Hippocampal formation (tissue), 2 donors: ENCODE measurements around the gene GLYATL1.
A peak's percentile ranks its signal among the peaks of the same experiment; 100 is the strongest.

ENCODE experiments used
- DNase-seq, 2 donors: peaks; one replicate each; lab custom pipeline; 2025; lab: John Stamatoyannopoulos, UW

Gene GLYATL1

DNA sequence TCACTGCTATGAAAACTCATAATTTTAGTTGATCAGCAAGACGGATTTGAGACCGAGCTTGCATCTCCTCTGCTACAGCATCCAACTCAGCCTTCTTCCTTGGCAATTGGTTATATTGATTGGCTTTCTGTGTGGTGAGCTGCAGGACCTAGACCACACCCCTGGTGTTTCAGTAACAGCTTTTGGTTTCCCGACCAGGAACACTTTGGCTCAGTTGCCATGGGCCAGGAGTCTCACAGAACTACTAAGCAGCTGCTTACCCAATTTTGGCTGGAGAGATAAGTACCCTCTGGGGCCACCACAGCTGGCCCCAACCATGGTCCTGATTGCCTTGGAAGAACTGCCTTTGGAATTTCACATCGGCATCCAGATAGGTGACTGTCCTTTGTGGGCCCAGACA lies at the start of gene GLYATL1:
GLYATL1 (plus strand) TSS at position 212 of the 400 bp plus-strand sequence. CDS start 7,600 bp downstream, outside the sequence.
- no peak for DNase-seq

GRCh38 chr11:58893899-58894298 lies 45.4 kb upstream of the GLYATL1 start:
- no peak for DNase-seq

- DNase-seq, result no peak
Measured at GRCh38 chr11:58898106-58898505, 41.2 kb upstream of the GLYATL1 start.

GRCh38 chr11:58900479-58901420 lies 38.5 kb upstream of the GLYATL1 start:
- peak; percentile 52 to 53 for DNase-seq

DNA sequence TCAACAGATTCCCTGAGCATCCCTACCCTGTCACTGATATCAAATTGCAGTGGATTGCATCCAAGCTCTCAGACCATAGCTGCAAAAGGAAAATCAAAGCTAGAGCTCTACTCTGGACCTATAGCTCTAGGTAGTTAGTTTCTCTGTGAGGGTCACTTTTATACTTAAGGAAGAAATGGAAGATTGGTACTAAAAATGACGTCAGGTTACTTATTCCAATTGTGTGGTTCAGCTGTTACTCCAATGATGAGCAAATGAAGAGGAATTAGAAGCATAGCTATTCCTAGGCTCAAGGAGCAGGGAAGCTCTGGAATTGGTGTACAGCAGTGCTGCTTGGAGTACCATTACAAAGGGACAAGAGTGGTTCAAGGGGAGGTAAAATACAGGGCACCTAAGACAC lies 36.4 kb upstream of the GLYATL1 start:
- DNase-seq, result no peak

DNA sequence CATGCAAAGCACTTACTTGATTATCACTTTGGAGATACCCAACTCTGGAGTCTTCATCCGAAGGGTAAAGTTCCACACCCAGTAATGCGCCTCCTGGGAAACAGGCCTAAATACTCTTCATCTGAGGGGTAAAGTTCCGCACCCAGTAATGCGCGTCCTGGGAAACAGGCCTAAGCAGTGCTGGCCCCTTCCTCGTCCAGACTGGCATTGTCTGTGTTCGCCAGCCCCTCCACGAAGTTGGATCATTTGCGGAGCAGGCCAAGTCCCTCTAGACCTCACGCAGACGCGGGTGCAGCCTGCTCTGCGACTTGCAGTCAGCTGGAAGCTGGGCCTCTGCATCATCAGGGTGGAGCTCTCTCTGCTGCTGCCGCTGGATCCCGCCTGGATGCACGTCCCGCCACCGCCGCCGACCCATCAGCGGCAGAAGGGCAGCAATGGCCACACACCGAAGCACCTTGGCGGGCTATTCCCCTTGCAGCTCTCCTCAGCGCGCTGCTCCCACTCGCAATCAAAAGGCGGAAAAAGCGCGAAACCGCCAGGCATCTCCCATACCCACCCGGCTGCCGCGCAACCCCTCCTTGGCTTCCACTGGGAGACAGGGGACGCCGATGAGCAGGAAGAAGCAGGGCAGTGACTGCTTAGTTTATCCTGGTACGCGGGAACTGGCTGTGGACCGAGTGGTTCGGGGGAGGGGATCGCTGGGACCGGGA lies 34.1 kb upstream of the GLYATL1 start:
- DNase-seq, result peak in 1 of 2 donors; percentile 62

GRCh38 chr11:58905721-58906547 lies 33.4 kb upstream of the GLYATL1 start:
- peak; percentile 69 to 74 for DNase-seq

- DNase-seq, result no peak
Measured at GRCh38 chr11:58907780-58908179, 31.5 kb upstream of the GLYATL1 start.

GRCh38 chr11:58912124-58912523 lies 27.2 kb upstream of the GLYATL1 start:
- DNase-seq, result no peak

DNA sequence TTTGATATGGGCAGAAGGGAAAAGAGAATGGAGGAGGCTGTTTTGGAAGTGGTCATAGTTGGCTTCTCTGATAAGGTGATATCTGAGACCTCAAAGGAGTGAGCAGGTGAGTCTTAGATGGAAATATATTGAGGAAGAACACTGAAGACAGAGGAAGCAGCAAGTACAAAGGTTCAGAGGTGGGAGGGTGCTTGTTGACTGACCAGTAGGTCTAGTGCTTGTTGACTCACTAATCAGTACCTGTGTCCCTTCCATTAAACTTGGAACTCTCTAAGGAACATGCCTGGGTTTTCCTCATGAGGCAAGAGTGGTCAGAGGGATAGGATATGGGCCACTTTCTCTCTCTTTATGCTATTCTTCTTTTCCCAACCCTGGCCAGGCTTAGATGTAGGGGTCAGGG lies 25.6 kb upstream of the GLYATL1 start:
- DNase-seq, result no peak

DNA sequence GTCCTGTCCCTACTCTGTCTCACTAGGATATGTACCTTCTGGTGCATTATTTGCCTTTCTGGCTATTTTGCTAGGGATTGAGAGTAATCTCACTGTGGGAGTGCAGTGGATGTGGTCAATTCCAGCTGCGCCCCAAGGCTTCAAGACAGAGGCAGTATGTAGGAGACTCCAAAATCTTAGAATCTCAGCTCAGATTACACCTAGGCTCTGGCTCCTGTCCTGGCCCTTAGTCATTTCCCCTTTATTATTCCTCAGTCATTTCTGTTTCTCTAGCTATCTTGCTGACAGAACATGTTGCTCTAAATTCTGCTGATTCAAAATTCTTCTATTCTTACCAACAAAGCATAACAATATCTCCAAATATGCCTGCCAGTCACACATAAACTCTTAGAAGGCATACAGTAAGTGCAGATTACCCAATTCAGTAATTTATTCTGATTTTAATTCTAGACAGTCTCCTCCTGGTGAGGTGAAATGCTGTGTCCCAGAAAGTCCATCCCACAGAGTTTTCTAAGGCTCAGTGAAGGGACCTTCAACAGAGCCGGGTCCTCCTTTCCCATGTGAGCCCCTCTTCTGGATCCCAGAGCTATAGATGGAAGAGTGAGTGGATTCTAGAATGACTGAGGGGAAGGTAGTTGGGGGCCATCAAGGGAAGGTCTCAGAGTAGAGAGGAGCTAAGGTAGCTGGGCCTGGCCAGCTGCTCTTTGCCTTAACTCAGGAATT lies 24.3 kb upstream of the GLYATL1 start:
- DNase-seq, result no peak

DNA sequence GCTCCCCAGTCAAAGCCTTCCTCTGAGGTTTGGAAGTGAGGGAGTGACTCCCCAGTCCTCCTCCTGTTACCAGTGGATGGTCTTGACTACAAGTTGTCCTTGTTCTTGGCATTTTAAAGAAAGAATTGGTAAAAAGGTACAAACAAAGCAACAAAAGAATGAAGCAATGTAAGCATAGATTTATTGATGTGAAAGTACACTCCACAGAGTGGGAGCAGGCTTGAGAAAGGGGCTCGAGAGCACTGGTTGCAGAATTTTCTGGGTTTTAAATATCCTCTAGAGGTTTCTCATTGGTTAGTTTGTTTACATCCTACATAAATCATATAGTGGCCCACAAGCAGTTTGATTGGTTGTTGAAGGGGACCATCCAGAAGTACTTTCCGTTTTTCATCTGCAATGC lies 22.7 kb upstream of the GLYATL1 start:
- DNase-seq, result no peak

DNA sequence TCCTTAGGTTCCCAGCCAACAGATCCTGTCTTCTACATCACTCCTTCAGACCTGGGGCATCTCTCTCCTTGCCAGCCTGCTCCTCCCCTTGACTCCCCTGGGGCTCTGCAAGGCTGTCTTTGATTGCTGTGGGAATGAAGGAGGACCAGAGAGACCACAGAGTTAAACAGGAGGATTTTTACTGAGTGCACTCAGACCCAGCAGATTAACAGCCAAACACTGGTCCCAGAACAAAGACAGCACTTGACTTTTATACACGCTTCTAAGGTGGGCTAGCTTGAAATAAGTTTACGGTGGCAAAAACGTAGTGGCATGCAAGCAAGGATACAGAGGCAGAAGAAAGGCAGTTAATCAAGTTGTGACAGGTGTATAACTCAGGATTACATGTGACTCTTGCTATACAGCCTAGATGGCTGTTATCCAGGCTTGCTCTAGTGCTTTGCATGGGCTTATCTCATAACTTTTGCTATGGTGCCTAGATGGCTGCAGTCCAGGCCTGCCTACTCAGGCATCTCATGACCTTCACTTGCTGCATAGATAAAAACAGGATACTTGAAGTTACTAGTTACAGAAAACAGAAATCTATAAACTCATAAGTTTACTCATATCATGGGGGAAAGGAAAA lies 22.0 kb upstream of the GLYATL1 start:
- no peak for DNase-seq

DNA sequence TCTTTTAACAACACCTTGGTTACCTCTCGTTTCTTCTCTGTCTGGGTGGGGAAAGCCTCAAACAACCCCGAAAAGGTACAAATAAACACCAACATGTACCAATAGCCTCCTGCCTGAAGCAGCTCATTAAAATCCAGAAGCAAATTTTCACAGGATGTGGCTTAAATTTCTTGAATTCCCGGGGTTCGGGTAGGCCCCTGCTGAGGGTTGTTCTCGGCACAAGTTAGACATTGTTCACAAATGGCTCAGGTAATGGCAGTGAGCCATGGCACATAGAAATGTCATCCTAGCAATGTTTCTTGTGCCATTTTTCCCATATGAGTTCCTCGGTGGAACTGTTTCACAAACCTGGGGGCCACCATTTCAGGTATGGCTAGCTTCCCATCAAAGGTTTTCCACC lies 19.7 kb upstream of the GLYATL1 start:
- no peak for DNase-seq

GRCh38 chr11:58919980-58920379 lies 19.3 kb upstream of the GLYATL1 start:
- no peak for DNase-seq

GRCh38 chr11:58921778-58922390 lies 17.4 kb upstream of the GLYATL1 start:
- DNase-seq, result no peak

- no peak for DNase-seq
Measured at GRCh38 chr11:58922479-58922878, 16.8 kb upstream of the GLYATL1 start.

- DNase-seq, result no peak
Measured at GRCh38 chr11:58923300-58923788, 15.9 kb upstream of the GLYATL1 start.

GRCh38 chr11:58924230-58924629 lies 15.1 kb upstream of the GLYATL1 start:
- no peak for DNase-seq

- no peak for DNase-seq
Measured at GRCh38 chr11:58926251-58926650, 13.0 kb upstream of the GLYATL1 start.
